NCI-H1694 treated with DMSO at 0.1 percent for 48 hours (cell line): ENCODE results near the gene BTBD2.
"Not testable (repeated sequence)": the region's sequence is repeated elsewhere in the genome, so short reads cannot be mapped to it uniquely, and the experiment has no call there.

ENCODE experiments used
- DNase-seq: peaks from one replicate; lab custom pipeline; 2025; lab: John Stamatoyannopoulos, UW

BTBD2 gene

DNA sequence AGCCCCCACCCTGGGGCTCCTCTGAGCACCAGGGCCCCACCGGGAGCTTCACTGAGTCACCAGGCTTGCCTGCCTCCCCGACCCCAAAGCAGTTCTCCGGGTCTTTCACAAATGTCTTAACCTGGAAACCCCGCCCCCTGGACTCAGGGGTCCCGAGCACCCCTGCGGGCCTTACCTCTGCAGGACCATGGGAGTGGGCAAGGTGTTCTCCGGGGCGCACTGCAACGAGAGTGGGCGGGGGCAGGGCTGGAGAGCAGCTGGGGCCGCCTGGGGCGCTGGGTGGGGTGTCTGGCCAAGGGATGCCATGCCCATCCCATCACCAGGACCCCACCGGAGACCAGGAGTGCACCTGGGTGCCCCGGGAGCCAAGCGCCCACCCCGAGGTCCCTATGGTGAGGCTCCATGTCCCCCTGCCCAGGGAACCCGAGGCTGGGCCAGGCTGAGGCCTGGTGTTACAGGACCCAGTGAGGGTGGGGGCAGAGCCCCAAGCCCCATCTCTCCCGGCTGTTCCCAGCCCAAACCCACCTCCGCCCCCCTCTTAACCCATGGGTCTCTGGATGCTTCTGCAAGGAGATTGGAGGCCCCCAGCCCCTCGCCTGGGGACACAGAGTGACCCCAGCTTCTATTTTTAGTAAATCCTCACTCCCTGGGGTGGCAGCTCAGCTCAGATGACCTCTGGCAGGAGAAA lies 24.6 kb upstream of the BTBD2 start:
- no peak for DNase-seq

- no peak for DNase-seq
These were observed 23.8 kb upstream of the BTBD2 start for GRCh38 chr19:2039089-2039958.

DNA sequence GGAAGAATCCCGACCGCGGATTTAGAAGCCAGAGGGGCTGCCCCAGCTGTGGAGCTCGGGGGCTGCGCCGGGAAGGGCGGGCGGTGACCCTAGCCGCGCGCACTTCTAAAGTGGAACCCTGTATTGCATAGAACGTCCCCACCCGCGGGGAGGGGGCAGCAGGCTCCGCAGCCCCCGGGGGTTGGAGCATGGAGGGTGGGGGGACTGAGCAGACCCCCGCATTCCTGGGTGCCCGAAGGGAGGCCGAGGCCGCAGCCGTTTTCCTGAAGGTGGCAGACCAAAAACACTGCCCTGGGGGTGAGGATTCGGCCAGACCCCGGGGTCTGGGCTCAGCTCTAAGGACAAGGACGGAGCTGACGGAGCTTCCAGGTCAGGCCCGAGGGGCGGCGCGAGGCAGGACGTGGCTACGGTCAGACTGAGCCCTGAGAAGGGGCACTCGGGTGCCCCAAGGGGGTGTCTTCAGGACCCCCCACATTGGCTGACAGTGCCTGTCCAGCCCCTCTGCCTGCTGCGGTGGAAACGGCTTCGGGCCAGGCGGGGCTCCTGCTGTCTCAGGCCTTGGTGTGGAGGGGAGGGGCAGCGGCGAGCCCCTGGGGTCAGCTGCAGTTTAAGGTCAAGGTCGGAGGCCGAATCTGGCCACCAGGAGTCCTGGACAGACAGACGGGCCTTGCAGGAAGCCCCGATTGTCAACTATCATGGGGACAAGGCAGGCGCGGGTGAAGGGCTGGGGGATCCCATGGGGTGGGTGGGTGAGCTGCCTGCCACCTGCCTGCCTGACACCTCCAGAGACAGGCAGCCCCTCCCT lies 23.0 kb upstream of the BTBD2 start:
- no peak for DNase-seq

DNA sequence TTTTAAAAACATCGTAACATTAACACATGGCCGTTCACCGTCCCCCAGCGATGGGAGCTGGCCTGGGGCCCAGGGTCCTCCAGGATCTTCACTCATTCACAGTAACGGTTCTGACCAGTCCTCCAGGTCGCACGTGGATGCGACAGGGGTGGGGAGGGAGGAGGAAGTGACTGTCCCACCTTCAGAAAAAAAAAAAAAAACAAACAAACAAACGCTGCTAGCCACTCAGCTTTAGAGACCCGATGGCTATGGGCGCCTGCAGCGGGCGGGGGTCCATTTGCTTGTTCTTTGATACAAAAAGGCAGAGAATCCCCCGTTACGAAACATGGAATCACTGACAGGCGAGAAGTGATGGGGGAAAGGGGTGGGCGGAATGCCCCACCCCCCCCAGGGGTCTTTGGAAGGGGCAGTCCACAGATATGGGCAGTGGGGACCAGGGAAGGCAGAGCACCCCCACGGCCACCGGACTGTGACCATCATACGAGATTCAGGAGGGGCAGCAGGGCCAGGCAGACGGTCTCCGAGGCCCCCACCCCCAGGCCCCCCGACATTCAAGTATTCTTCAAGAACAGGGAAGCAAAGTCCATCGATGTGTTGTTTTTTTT lies 22.2 kb upstream of the BTBD2 start:
- no peak for DNase-seq

GRCh38 chr19:2036424-2036823 lies 20.9 kb upstream of the BTBD2 start:
- DNase-seq = no peak

- DNase-seq = no peak
These were observed 20.1 kb upstream of the BTBD2 start for GRCh38 chr19:2035590-2035991.

- DNase-seq = no peak
These were observed 19.4 kb upstream of the BTBD2 start for GRCh38 chr19:2034729-2035589.

GRCh38 chr19:2034253-2034652 lies 18.7 kb upstream of the BTBD2 start:
- DNase-seq = not testable (repeated sequence)

DNA sequence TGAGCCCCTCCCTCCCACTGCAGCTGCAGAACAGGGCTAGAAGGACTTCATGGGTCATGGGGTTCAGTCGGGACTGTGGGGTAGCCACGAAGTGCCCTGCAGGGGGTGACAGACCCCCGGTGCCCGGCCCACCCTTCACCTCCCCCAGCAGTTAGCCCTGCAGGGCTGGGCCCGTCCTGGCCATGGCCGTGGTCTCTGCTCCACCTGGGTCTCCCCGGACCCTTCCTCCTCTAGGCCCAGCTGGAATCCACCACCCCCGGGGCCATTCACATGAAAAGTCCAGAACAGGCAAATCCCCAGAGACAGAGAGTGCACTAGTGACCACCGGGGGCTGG lies 18.3 kb upstream of the BTBD2 start:
- no peak for DNase-seq

DNA sequence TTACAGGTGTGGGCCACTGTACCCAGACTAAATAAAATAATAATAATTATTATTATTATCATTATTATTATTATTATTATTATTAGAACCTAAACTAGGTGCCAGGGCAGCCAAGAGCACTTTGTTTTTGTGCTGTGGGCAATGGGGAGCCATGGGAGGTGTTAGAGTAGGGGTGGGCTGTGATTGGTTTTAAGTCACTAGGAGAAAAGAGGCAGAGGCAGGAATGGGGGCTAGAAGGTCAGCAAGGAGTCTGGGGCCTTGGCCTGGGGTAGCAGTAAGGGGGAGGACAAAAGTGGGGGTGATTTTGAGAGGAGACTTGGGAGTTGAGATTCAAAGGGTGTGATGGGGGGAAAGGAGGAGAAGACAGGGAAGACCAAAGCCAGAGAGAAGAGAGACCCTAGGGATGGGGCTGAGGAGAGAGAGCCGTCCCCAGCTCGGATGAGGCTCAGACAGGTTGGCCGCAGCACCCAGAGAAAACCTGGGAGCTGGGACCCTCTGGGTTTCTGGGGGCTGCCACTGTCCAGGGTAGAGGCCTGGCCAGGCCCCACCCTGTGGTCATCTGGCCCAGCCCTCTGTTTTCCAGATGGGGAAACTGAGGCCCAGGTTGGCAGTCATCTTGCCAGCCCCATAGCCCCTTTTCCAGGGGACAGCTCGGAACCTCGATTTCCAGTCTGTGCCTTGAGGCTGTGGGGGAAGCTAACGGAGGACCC lies 17.8 kb upstream of the BTBD2 start:
- no peak for DNase-seq

- peak; percentile 53 for DNase-seq
These were observed 16.9 kb upstream of the BTBD2 start for GRCh38 chr19:2032296-2032941.

- no peak for DNase-seq
These were observed 11.8 kb upstream of the BTBD2 start for GRCh38 chr19:2027361-2027760.

DNA sequence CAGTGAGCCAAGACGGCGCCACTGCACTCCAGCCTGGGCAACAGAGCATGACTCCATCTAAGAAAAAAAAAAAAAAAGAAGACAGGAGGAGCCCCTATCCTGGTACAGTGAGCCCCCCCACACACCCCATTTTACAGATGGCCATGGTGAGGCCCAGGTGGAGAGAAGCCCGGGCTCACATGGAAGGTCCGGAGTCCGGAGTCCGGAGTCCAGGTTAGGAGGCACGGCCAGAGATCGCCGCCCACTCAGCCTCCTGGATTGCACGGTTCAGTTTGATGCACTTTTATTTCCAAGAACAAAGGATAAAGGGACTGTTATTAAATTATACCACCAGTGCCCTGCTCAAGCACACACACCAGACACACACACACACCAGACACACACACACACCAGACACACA lies 11.3 kb upstream of the BTBD2 start:
- no peak for DNase-seq

- no peak for DNase-seq
These were observed 6.8 kb upstream of the BTBD2 start for GRCh38 chr19:2022289-2022688.

- no peak for DNase-seq
These were observed 6.1 kb upstream of the BTBD2 start for GRCh38 chr19:2021453-2022140.

DNA sequence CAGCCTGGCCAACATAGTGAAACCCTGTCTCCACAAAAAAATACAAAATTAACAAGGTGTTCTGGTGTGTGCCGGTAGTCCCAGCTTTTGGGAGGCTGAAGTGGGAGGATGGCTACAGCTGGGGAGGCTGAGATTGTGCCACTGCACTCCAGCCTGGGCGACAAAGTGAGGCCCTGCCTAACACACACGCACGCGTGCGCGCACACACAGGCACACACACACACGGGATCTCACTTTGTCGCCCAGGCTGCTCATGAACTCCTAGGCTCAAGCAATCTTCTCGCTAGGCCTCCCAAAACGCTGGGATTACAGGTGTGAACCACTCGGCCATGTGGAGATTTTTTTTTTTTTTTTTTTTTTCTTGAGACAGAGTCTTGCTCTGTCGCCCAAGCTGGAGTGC lies 3.2 kb upstream of the BTBD2 start:
- DNase-seq = no peak

DNA sequence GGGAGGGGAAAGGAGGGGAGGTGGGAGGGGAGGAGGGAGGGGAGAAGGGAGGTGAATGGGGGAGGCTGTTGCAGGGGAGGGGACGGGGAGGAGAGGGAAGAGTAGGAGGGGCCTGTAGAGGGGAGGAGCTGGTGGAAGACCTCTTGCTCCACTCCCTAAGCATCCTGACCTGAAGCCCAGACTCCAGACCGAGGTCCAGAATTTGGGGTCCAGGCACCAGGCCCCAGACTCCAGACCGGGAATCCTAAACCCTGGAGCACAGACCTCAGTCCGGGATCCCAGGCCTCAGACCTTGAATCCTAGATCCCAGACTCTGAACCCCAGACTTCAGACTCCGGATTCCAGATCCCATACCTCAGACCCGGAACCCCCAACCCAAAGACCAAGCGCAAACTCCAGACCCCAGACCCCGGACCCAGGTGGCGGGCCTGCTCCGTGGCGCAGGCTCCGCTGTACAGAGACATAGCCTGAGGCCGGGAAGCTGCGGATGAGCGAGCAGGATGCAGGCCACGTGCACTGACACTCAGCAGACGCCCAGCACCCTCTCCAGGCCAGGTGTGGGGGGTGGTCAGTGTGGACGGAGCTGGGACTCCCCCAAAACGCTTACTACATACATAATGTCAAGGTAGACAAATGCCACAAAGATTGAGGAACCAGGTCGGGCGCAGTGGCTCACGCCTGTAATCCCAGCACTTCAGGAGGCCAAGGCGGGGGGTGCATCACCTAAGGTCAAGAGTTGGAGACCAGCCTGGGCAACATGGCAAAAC lies 710 bp upstream of the BTBD2 start:
- peak; percentile 25 for DNase-seq

DNA sequence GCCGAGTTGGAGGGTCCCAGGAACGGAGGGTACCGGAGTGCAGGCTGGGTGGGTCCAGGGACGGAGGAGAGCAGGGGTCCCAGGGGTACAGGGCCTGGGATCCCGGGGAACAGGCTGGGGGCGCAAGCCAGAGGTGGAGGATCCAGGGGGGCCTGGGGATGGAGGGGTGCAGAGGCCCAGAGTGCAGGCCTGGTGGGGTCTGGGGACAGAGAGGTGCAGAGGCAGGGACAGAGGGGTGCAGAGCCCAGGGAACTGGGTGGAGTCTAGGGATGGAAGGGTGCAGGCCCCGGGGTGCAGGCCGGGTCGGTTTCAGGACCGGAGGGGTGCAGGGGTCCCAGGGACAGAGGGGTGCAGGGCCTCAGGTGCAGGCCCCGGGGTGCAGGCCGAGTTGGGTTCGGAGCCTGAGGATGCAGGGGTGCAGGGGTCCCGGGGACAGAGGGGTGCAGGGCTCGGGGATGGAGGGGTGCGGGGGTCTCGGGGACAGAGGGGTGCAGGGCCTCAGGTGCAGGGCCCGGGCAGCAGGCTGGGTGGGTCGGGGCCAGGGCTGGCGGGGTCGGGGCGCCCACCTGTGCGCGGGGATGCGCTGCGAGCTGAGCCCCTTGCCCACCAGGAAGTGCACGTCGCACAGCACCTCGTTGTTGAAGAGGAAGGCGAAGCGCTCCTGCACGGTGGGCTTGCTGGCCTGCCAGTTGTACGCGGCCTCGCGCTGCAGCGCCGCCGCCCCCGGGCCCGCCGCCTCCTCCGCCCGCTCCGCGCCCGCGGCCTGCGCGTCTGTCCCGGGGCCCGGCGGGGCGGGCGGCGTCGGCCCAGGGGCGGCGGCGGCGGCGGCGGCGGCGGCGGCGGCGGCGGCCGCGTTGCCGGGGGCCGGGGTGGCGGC lies 545 bp downstream of the BTBD2 start:
- no peak for DNase-seq
